Urinary bladder (tissue), 4 donors: ENCODE measurements around the gene CNTNAP2. TPM values are rescaled to one million over a fixed set of nuclear protein-coding genes. Genes with fewer than 3 reads are reported as not detected.

Experiments used
- DNase-seq: peaks from one replicate; pipeline ENCODE4 v3.0.0-alpha.2; 2015; ENCODE audit errors: extremely low spot score
- H3K27ac ChIP-seq: one replicate; pipeline ENCODE4 v1.5.1; 2013; ENCODE audit warnings: low read depth, mild to moderate bottlenecking, moderate library complexity
- H3K36me3 ChIP-seq: one replicate; pipeline ENCODE4 v1.6.1; 2013; ENCODE audit warnings: mild to moderate bottlenecking, moderate library complexity; ENCODE audit not compliant: insufficient read depth
- H3K4me1 ChIP-seq: one replicate; pipeline ENCODE4 v1.6.1; 2013; ENCODE audit warnings: mild to moderate bottlenecking, moderate library complexity; ENCODE audit not compliant: insufficient read depth
- H3K4me3 ChIP-seq: one replicate; pipeline ENCODE4 v1.5.1; 2013; ENCODE audit warnings: low read depth, low read length
- WGBS: extraction: QIAGEN DNeasy Blood & Tissue Kit; methylation state at CpG from one replicate; pipeline ENCODE4 v1.1.7; 2013; 5-methylcytosine and 5-hydroxymethylcytosine counted together
- polyA plus RNA-seq: library from polyadenylated mRNA; stranded (reverse); fragments of 200-250 nt; gene quantifications from one replicate; pipeline ENCODE4 v1.2.3, GENCODE V29; 2013
- total RNA-seq: library from RNA; depleted of rRNA; stranded (reverse); fragments of >200 nt; gene quantifications from one replicate; pipeline ENCODE4 v1.2.3, GENCODE V29; 2014
- donor health status: healthy with polysubstance abuse.
- donor health status: healthy.

CNTNAP2 gene
- total and polyA plus RNA-seq, 2 donors, result 0.28 to 23.3 TPM

GRCh38 chr7:147658392-147658967 lies 1541.9 kb downstream of the CNTNAP2 start:
- no peak overlapping the region for H3K4me3 ChIP-seq
- H3K27ac ChIP-seq, result no peak overlapping the region
- 71% methylated on average over 2 of the region's 2 CpGs for WGBS
- no peaks in the 10 kb centered on the region for H3K36me3 ChIP-seq
- DNase-seq, result no peak
- no peaks in the 10 kb centered on the region for H3K4me1 ChIP-seq

GRCh38 chr7:147659036-147659995 lies 1542.7 kb downstream of the CNTNAP2 start:
- H3K4me3 ChIP-seq, result no peak overlapping the region
- H3K4me1 ChIP-seq, result no peaks in the 10 kb centered on the region
- DNase-seq, result no peak
- 88% methylated on average over 4 of the region's 4 CpGs for WGBS
- no peak overlapping the region for H3K27ac ChIP-seq
- no peaks in the 10 kb centered on the region for H3K36me3 ChIP-seq

DNA sequence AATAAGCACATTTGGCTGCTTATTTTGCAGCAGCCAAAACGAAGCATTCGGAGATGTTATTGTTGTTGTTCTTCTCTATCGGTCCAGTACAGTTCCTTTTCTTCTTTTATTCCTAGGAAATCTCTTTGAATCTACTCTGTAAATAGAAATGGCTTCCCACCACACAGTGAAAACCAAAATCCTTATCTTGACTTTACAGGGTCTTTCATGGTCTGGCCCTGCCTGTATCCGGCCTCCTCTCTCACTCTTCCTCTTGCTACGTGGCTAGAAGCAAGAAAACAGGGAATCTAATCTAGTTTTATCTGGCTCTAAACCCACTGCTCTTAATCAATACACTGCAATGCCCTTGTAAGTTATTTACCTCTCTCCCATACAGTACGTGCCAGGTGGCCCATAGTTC lies 1547.9 kb downstream of the CNTNAP2 start:
- Histone ChIP-seq H3K36me3 (no peaks in the 10 kb centered on the region), H3K4me3 (no peak overlapping the region), H3K4me1 (no peaks in the 10 kb centered on the region), H3K27ac (no peak overlapping the region)
- DNase-seq, result no peak
- WGBS, result 80% methylated on average over 6 of the region's 6 CpGs

DNA sequence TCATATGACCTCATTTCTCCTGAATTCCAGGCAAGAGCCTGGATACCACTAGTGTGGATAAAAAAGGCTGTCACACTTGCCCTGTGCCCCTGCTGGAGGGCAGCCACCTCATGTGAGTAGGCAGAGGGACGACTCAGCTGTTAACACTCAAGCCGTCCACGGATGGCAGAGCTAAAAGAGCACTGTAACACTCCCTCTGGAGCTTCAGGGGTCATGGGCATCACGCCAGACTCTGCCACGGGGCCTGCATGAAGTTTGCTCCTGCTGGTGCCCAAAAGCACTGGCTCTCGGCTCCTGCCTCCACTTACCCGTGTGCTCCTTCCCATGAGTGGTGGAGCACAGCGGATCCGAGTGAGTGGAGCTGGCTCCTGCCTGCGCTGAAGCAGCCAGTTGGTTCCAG lies 1554.2 kb downstream of the CNTNAP2 start:
- 89% methylated on average over 10 of the region's 10 CpGs for WGBS
- Histone ChIP-seq H3K27ac (no peak overlapping the region), H3K36me3 (no peaks in the 10 kb centered on the region), H3K4me3 (no peak overlapping the region), H3K4me1 (no peaks in the 10 kb centered on the region)
- no peak for DNase-seq

DNA sequence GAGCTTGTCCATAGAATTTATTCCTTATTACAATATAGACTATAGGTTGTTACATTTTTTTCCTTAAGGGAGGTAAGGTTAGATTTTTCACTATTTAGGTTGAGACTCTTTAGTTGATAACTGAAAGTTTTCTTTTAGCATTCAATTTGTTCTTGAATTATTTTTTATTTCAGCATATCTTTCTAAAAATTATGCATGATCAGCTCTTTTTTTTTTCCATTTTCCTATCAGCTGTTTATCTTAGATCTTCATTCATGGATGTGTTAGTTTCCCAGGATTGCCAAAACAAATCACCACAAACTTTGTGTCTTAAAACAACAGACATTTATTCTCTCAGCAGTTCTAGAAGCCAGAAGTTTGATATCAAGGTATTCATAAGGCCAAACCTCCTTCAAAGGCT lies 1558.1 kb downstream of the CNTNAP2 start:
- no peaks in the 10 kb centered on the region for H3K36me3 ChIP-seq
- DNase-seq, result no peak
- H3K4me1 ChIP-seq, result no peaks in the 10 kb centered on the region
- H3K4me3 ChIP-seq, result no peak overlapping the region
- H3K27ac ChIP-seq, result no peak overlapping the region

DNA sequence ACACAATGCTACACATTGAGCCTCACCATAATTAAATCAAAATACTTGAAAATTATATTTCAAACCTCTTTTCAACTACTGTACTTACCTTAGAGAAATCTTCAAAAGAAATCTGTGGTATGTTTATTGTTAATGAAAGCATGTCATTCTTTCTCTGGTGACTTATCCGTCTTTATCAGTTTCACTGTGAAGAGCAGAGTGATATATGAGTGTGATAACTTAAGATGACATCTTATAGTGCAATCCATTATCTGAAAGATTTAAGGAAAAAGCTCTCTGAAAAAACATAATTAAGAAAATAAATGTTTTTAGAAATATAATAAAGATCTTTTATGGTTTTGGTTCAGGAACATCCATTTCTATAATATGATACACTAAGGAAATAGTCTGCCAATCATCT lies 1562.3 kb downstream of the CNTNAP2 start:
- Histone ChIP-seq H3K4me1 (no peaks in the 10 kb centered on the region), H3K27ac (no peak overlapping the region), H3K36me3 (no peaks in the 10 kb centered on the region), H3K4me3 (no peak overlapping the region)
- WGBS, result 72% methylated on average over 1 of the region's 1 CpG
- DNase-seq, result no peak

DNA sequence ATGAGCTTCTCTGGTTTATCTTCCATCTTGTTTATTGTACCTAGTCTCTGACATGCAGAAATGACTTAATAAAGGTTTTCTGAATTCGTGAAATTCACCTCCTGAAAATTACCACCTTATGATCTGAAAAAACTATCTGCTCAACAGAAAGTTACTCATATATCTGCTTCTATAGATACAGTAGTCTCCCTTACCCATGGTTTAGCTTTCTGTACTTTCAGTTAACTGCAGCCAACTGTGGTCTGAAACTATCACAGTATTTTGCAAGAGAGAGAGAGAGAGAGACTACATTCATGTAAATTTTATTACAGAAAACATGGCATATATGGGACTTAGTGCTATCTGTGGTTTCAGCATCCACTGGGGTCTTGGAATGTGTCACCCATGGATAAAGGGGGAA lies 1564.9 kb downstream of the CNTNAP2 start:
- DNase-seq, result no peak
- H3K4me1 ChIP-seq, result no peaks in the 10 kb centered on the region
- H3K36me3 ChIP-seq, result no peaks in the 10 kb centered on the region
- WGBS, result 32% methylated on average over 1 of the region's 1 CpG
- no peak overlapping the region for H3K4me3 ChIP-seq
- H3K27ac ChIP-seq, result no peak overlapping the region

DNA sequence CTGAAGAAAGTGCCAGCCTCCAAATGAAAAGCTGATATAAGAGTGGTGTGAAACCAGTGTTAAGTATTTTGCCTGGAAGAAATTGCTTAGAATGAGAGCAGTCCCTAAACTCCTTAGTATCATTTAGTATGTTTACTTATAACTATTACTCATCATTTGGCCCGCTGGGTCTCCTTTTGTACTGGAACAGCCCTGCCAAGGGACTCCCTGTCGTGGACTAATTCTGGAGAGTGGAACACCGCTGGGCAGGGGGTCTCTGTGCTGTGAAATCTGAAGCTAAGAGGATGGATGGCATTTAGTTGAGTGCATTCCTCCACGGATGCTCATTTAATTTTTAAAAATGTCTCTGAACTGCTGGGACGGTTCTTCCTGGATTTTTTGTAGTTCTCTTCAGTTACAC lies 1584.1 kb downstream of the CNTNAP2 start:
- H3K4me3 ChIP-seq, result no peak overlapping the region
- H3K4me1 ChIP-seq, result no peaks in the 10 kb centered on the region
- DNase-seq, result no peak
- H3K36me3 ChIP-seq, result no peaks in the 10 kb centered on the region
- no peak overlapping the region for H3K27ac ChIP-seq
- 64% methylated on average over 5 of the region's 5 CpGs for WGBS

DNA sequence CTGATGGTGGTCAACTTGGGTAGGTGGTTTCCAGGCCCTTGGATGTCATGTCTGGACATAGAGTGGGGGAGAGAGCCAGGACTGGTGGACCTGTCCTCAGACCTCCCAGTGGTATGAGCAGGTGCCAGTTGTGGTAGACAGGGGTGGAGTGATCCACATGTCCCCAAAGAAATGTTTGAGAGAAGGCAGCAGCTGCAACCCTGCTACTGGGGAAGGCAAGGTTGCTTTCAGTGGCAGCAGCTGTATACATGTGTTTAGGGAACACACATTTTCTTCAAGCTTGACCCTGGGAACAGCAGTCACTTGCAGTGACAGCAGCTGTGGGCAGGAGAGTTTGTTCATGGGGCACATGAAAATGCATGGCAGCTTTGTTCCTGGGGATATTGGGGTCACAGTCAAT lies 1591.3 kb downstream of the CNTNAP2 start:
- Histone ChIP-seq H3K4me3 (no peak overlapping the region), H3K27ac (no peak overlapping the region), H3K4me1 (no peaks in the 10 kb centered on the region), H3K36me3 (no peaks in the 10 kb centered on the region)
- no peak for DNase-seq

- no peak for DNase-seq
- no peak overlapping the region for H3K4me3 ChIP-seq
- no peaks in the 10 kb centered on the region for H3K4me1 ChIP-seq
- H3K27ac ChIP-seq, result no peak overlapping the region
- no peaks in the 10 kb centered on the region for H3K36me3 ChIP-seq
- WGBS, result 81% methylated on average over 6 of the region's 6 CpGs
Measured at GRCh38 chr7:147708871-147709270, 1592.3 kb downstream of the CNTNAP2 start.

- no peak overlapping the region for H3K4me3 ChIP-seq
- no peak for DNase-seq
- H3K36me3 ChIP-seq, result no peaks in the 10 kb centered on the region
- no peak overlapping the region for H3K27ac ChIP-seq
- H3K4me1 ChIP-seq, result no peaks in the 10 kb centered on the region
- 48% methylated on average over 2 of the region's 2 CpGs for WGBS
Measured at GRCh38 chr7:147711447-147711846, 1594.8 kb downstream of the CNTNAP2 start.

- Histone ChIP-seq H3K36me3 (no peaks in the 10 kb centered on the region), H3K4me3 (no peak overlapping the region), H3K27ac (no peak overlapping the region), H3K4me1 (no peaks in the 10 kb centered on the region)
- DNase-seq, result peak; percentile 18
- 55% methylated on average over 6 of the region's 6 CpGs for WGBS
Measured at GRCh38 chr7:147721962-147722830, 1605.6 kb downstream of the CNTNAP2 start.

DNA sequence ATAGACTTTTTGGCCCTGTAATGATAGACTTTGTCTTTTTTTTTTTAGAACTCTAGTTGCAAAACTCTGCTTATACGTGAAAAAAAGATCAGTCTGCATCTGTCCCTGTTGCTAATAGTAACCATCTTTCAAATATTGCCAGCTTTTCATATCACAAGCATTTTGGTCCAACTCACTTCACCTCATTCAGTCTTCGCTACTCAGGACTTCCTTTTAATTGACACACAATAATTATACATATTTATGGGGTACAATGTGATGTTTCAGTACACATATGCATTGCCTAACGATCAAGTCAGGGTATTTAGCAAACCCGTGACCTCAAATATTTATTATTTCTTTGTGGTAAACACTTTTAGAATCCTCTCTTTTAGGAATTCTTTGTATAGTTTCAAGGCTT lies 1606.9 kb downstream of the CNTNAP2 start:
- 81% methylated on average over 4 of the region's 4 CpGs for WGBS
- Histone ChIP-seq H3K36me3 (no peaks in the 10 kb centered on the region), H3K27ac (no peak overlapping the region), H3K4me1 (no peaks in the 10 kb centered on the region), H3K4me3 (no peak overlapping the region)
- no peak for DNase-seq
